Endothelial cell of umbilical vein (primary cell): ENCODE measurements around the gene CTBP2. TPM values are rescaled to one million over a fixed set of nuclear protein-coding genes. Genes with fewer than 3 reads are reported as not detected.

Experiments used
- BruUV-seq: library from RNA; stranded (reverse); fragments of 400-500 nt; replicated peaks from 2 replicates; lab custom pipeline; 2021; lab: Mats Ljungman, UMichigan
- CTCF ChIA-PET: fragments of 300-600, 350-600 bp; sonication (Branson Sonifier 250); formaldehyde crosslinking; loops from one replicate; lab custom pipeline; 2021; ENCODE audit warnings: antibody characterized with exemption, inconsistent platforms; lab: Charles Lee
- POLR2A ChIA-PET: fragments of 300-600, 350-600 bp; sonication (Branson Sonifier 250); formaldehyde crosslinking; loops from one replicate; lab custom pipeline; 2021; ENCODE audit warnings: antibody characterized with exemption, inconsistent platforms; lab: Charles Lee
- DNase-seq: peaks from one replicate; pipeline ENCODE4 v3.0.0-alpha.2; 2011; ENCODE audit warnings: low read depth, low spot score
- FAIRE-seq: peaks from 2 replicates; lab custom pipeline; 2011; peaks lifted over from hg19 to GRCh38; lab: Jason Lieb, UNC
- H2AFZ ChIP-seq: 2 replicates; pipeline ENCODE4 v1.6.0; 2012; ENCODE audit warnings: low read depth, low read length, control low read depth, inconsistent platforms
- H3K27ac ChIP-seq: 2 replicates; pipeline ENCODE4 v1.5.1; 2011; ENCODE audit warnings: low read depth, mild to moderate bottlenecking, control low read depth, low read length, moderate library complexity; ENCODE audit not compliant: insufficient read depth
- H3K27me3 ChIP-seq, 2 experiments: 2 replicates each; pipeline versions ENCODE4 v1.6.0 to v1.6.1; 2011; ENCODE audit warnings: low read length in 2 of 2, mixed read lengths in 1 of 2; ENCODE audit not compliant: control insufficient read depth in 2 of 2, insufficient read depth in 2 of 2
- H3K36me3 ChIP-seq, 2 experiments: 2 replicates in 1 of 2; 3 replicates in 1 of 2; pipeline ENCODE4 v1.5.1; 2011; ENCODE audit warnings: low read length in 2 of 2, mild to moderate bottlenecking in 1 of 2, moderate library complexity in 1 of 2; ENCODE audit not compliant: control insufficient read depth in 2 of 2, insufficient read depth in 2 of 2; ENCODE audit errors: extremely low read depth in 1 of 2
- H3K4me1 ChIP-seq: 3 replicates; pipeline ENCODE4 v1.5.1; 2011; ENCODE audit warnings: mild to moderate bottlenecking, low read length; ENCODE audit not compliant: control insufficient read depth, insufficient read depth; ENCODE audit errors: extremely low read depth
- H3K4me2 ChIP-seq: 2 replicates; pipeline ENCODE4 v1.6.1; 2011; ENCODE audit warnings: low read length, control low read depth, mixed read lengths; ENCODE audit not compliant: insufficient read depth
- H3K4me3 ChIP-seq, 3 experiments: fragments of 200-600 bp in 1 of 3; sonication (generic), shearing (Covaris generic) in 1 of 3; replicated peaks in 1 of 3; 2 replicates each; pipeline ENCODE4 v1.5.1; 2011 to 2016; ENCODE audit warnings: control low read depth in 3 of 3, low read length in 3 of 3, mild to moderate bottlenecking in 2 of 3, inconsistent platforms in 1 of 3, low read depth in 1 of 3, moderate library complexity in 1 of 3; ENCODE audit not compliant: insufficient read depth in 1 of 3
- H3K79me2 ChIP-seq: 2 replicates; pipeline ENCODE4 v1.6.0; 2012; ENCODE audit warnings: low read length, inconsistent platforms; ENCODE audit not compliant: control insufficient read depth, insufficient read depth
- H3K9ac ChIP-seq: replicated peaks from 2 replicates; pipeline ENCODE3; 2011; ENCODE audit warnings: low read length, control low read depth; ENCODE audit not compliant: insufficient read depth; ENCODE audit errors: extremely low read depth
- H3K9me1 ChIP-seq: replicated peaks from 3 replicates; pipeline ENCODE4 v1.6.0; 2011; ENCODE audit warnings: mild to moderate bottlenecking, low read length; ENCODE audit not compliant: control insufficient read depth, insufficient read depth; ENCODE audit errors: extremely low read depth
- H3K9me3 ChIP-seq: replicated peaks from 2 replicates; pipeline ENCODE4 v1.5.1; 2012; ENCODE audit warnings: low read length, inconsistent platforms; ENCODE audit not compliant: control insufficient read depth, insufficient read depth
- H4K20me1 ChIP-seq: replicated peaks from 2 replicates; pipeline ENCODE3; 2011; ENCODE audit warnings: mild to moderate bottlenecking, low read length; ENCODE audit not compliant: control insufficient read depth, insufficient read depth; ENCODE audit errors: extremely low read depth
- EZH2 ChIP-seq: IDR thresholded peaks from 2 replicates; pipeline ENCODE4 v1.6.1; 2012; ENCODE audit warnings: borderline replicate concordance, low read depth, mild to moderate bottlenecking, moderate library complexity, low read length, inconsistent platforms; ENCODE audit not compliant: severe bottlenecking
- FOS ChIP-seq: IDR thresholded peaks from 2 replicates; pipeline ENCODE4 v1.6.1; 2011; ENCODE audit warnings: mild to moderate bottlenecking, low read length, moderate library complexity, borderline replicate concordance; ENCODE audit not compliant: insufficient read depth
- GATA2 ChIP-seq: IDR thresholded peaks from 2 replicates; pipeline ENCODE4 v1.7.0; 2011; ENCODE audit warnings: low read depth, mild to moderate bottlenecking, moderate library complexity, mixed read lengths, low read length; ENCODE audit not compliant: insufficient read length, insufficient read depth
- JUN ChIP-seq: IDR thresholded peaks from 2 replicates; pipeline ENCODE4 v1.6.1; 2011; ENCODE audit warnings: borderline replicate concordance, low read depth; ENCODE audit not compliant: insufficient read length, insufficient read depth
- MYC ChIP-seq: IDR thresholded peaks from one replicate; pipeline ENCODE4 v1.6.1; 2011; ENCODE audit warnings: mild to moderate bottlenecking, low read depth, low read length
- POLR2A ChIP-seq: IDR thresholded peaks from 2 replicates; pipeline ENCODE4 v1.6.1; 2012; ENCODE audit warnings: low read depth, mild to moderate bottlenecking, control low read depth, low read length
- POLR2AphosphoS5 ChIP-seq: IDR thresholded peaks from 2 replicates; pipeline ENCODE4 v1.6.1; 2012; ENCODE audit warnings: low read depth, mild to moderate bottlenecking, control low read depth, low read length, moderate library complexity; ENCODE audit not compliant: insufficient read depth
- dilution Hi-C: fragments of 300-500 bp; cut with MboI; formaldehyde crosslinking; loops from one replicate; pipeline ENCODE4 v1.15.0; 2019; ENCODE audit warnings: low sequenced_read_pairs; ENCODE audit not compliant: extremely low pct_ligation_motif_present
- intact Hi-C: fragments of 100-400 bp; cut with micrococcal nuclease; formaldehyde crosslinking; loops from one replicate; pipeline ENCODE4 v1.10.0; 2022
- polyA plus RNA-seq, 4 experiments: library from polyadenylated mRNA; depleted of rRNA in 3 of 4; stranded (reverse) in 3 of 4; unstranded in 1 of 4; fragments of >200 nt; gene quantifications; 2 replicates each; pipeline versions ENCODE4 v1.2.1 to v1.2.3, GENCODE V29; 2011 to 2012; ENCODE audit warnings: missing spikeins in 1 of 4
- total RNA-seq: library from RNA; stranded (reverse); gene quantifications from 2 replicates; pipeline ENCODE4 v1.2.3, GENCODE V29; 2021
- TF ChIP-seq, protein P1 (sequence below), 2 donors: IDR thresholded peaks; 1 replicate in 1 of 2; 2 replicates in 1 of 2; pipeline ENCODE4 v1.5.1; 2011; ENCODE audit warnings: low read length in 2 of 2, mild to moderate bottlenecking in 2 of 2, moderate library complexity in 2 of 2, control low read depth in 1 of 2, inconsistent platforms in 1 of 2, low read depth in 1 of 2; ENCODE audit not compliant: insufficient read depth in 1 of 2; ENCODE audit errors: extremely low read depth in 1 of 2
- TF ChIP-seq, protein P2 (sequence below): IDR thresholded peaks from 2 replicates; pipeline ENCODE4 v1.6.1; 2011; ENCODE audit not compliant: insufficient read depth, insufficient read length

The CTBP2 gene
- total and polyA plus RNA-seq, 2 donors (not counting 3 experiments of a cell fraction or from before 2014, with no cell fraction given): 118 to 128 TPM

GRCh38 chr10:125115409-125115808, 45.0 kb downstream of the CTBP2 start:
- no peaks in the 10 kb centered on the region for H3K4me1 ChIP-seq
- H3K27me3 ChIP-seq: no peaks in the 10 kb centered on the region
- dilution Hi-C loops: no loop called here
- POLR2A ChIA-PET: no interaction called here
- H3K9me1 ChIP-seq: no peaks in the 10 kb centered on the region
- TF ChIP-seq JUN: no peak
- TF ChIP-seq POLR2A: no peak
- TF ChIP-seq MYC: no peak
- TF ChIP-seq FOS: no peak
- no peak for TF ChIP-seq EZH2
- TF ChIP-seq, protein P1, sequence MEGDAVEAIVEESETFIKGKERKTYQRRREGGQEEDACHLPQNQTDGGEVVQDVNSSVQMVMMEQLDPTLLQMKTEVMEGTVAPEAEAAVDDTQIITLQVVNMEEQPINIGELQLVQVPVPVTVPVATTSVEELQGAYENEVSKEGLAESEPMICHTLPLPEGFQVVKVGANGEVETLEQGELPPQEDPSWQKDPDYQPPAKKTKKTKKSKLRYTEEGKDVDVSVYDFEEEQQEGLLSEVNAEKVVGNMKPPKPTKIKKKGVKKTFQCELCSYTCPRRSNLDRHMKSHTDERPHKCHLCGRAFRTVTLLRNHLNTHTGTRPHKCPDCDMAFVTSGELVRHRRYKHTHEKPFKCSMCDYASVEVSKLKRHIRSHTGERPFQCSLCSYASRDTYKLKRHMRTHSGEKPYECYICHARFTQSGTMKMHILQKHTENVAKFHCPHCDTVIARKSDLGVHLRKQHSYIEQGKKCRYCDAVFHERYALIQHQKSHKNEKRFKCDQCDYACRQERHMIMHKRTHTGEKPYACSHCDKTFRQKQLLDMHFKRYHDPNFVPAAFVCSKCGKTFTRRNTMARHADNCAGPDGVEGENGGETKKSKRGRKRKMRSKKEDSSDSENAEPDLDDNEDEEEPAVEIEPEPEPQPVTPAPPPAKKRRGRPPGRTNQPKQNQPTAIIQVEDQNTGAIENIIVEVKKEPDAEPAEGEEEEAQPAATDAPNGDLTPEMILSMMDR (IDR thresholded peaks at IDR 0.05; ENCODE audit: extremely low read depth in 1 of 2, insufficient read depth in 1 of 2, low read depth in 1 of 2, low read length in 2 of 2): no peak
- TF ChIP-seq POLR2AphosphoS5: no peak
- TF ChIP-seq GATA2: no peak
- TF ChIP-seq, protein P2, sequence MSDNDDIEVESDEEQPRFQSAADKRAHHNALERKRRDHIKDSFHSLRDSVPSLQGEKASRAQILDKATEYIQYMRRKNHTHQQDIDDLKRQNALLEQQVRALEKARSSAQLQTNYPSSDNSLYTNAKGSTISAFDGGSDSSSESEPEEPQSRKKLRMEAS: no peak
- no peak overlapping the region for H3K4me2 ChIP-seq
- peaks cover 98% of the 10 kb centered on the region for H3K79me2 ChIP-seq
- no peak overlapping the region for H2AFZ ChIP-seq
- CTCF ChIA-PET: no interaction called here
- H3K9ac ChIP-seq: no peak overlapping the region
- H3K27ac ChIP-seq: no peak overlapping the region
- H3K9me3 ChIP-seq: no peaks in the 10 kb centered on the region
- BruUV-seq: no TSS peak
- DNase-seq (no peak), FAIRE-seq (no peak)
- H4K20me1 ChIP-seq: peaks cover 5% of the 10 kb centered on the region
- peaks cover 0 to 8% of the 10 kb centered on the region in 2 experiments for H3K36me3 ChIP-seq
- H3K4me3 ChIP-seq: no peak overlapping the region
- intact Hi-C loops: no loop called here
